Keratinocyte (primary cell): ENCODE data around the gene PANK3. TPM values are rescaled to one million over a fixed set of nuclear protein-coding genes. Genes with fewer than 3 reads are reported as not detected.

Source experiments
- DNase-seq: peaks from one replicate; pipeline ENCODE4 v3.0.0-alpha.2; 2011; ENCODE audit warnings: low read depth, missing footprints, low spot score
- FAIRE-seq: peaks from 2 replicates; lab custom pipeline; 2011; peaks lifted over from hg19 to GRCh38; lab: Jason Lieb, UNC
- H2AFZ ChIP-seq: 2 replicates; pipeline ENCODE4 v1.6.0; 2012; ENCODE audit warnings: low read length, control low read depth, inconsistent platforms; ENCODE audit not compliant: control insufficient read depth
- H3K27ac ChIP-seq: 2 replicates; pipeline ENCODE4 v1.5.1; 2011; ENCODE audit warnings: low read length; ENCODE audit not compliant: control insufficient read depth, insufficient read depth
- H3K27me3 ChIP-seq: 3 replicates; pipeline ENCODE4 v1.6.0; 2011; ENCODE audit warnings: low read length; ENCODE audit not compliant: control insufficient read depth, insufficient read depth; ENCODE audit errors: extremely low read depth
- H3K36me3 ChIP-seq, 2 experiments: 2 replicates in 1 of 2; 3 replicates in 1 of 2; pipeline ENCODE4 v1.5.1; 2011; ENCODE audit warnings: low read length in 2 of 2, mild to moderate bottlenecking in 1 of 2; ENCODE audit not compliant: control insufficient read depth in 2 of 2, insufficient read depth in 2 of 2; ENCODE audit errors: extremely low read depth in 1 of 2
- H3K4me1 ChIP-seq: 3 replicates; pipeline ENCODE4 v1.5.1; 2011; ENCODE audit warnings: low read length; ENCODE audit not compliant: control insufficient read depth, insufficient read depth; ENCODE audit errors: extremely low read depth
- H3K4me2 ChIP-seq: 3 replicates; pipeline ENCODE4 v1.6.0; 2011; ENCODE audit warnings: low read depth, low read length; ENCODE audit not compliant: control insufficient read depth, insufficient read depth; ENCODE audit errors: extremely low read depth
- H3K4me3 ChIP-seq, 3 experiments: fragments of 200-600 bp in 1 of 3; sonication (generic) in 1 of 3; 2 replicates in 2 of 3; 3 replicates in 1 of 3; pipeline ENCODE4 v1.5.1; 2011 to 2016; ENCODE audit warnings: low read length in 3 of 3, mild to moderate bottlenecking in 3 of 3, control low read depth in 2 of 3, inconsistent platforms in 1 of 3, low read depth in 1 of 3, mixed read lengths in 1 of 3, mixed run types in 1 of 3, moderate library complexity in 1 of 3; ENCODE audit not compliant: control insufficient read depth in 2 of 3, insufficient read depth in 2 of 3; ENCODE audit errors: extremely low read depth in 1 of 3
- H3K79me2 ChIP-seq: 2 replicates; pipeline ENCODE4 v1.6.0; 2012; ENCODE audit warnings: low read length; ENCODE audit not compliant: control insufficient read depth, insufficient read depth
- H3K9ac ChIP-seq: 3 replicates; pipeline ENCODE4 v1.6.0; 2011; ENCODE audit warnings: low read length; ENCODE audit not compliant: control insufficient read depth, insufficient read depth; ENCODE audit errors: extremely low read depth
- H3K9me1 ChIP-seq: 3 replicates; pipeline ENCODE4 v1.6.0; 2011; ENCODE audit warnings: low read length; ENCODE audit not compliant: control insufficient read depth, insufficient read depth; ENCODE audit errors: extremely low read depth
- H3K9me3 ChIP-seq: 2 replicates; pipeline ENCODE4 v1.5.1; 2012; ENCODE audit warnings: low read depth, low read length; ENCODE audit not compliant: control insufficient read depth
- H4K20me1 ChIP-seq: 3 replicates; pipeline ENCODE4 v1.6.0; 2011; ENCODE audit warnings: low read length; ENCODE audit not compliant: control insufficient read depth, insufficient read depth; ENCODE audit errors: extremely low read depth
- EZH2 ChIP-seq: IDR thresholded peaks from one replicate; pipeline ENCODE4 v1.6.1; 2012; ENCODE audit warnings: inconsistent platforms, mild to moderate bottlenecking, low read length, moderate library complexity
- dilution Hi-C: fragments of 300-500 bp; cut with MboI; formaldehyde crosslinking; loops from one replicate; pipeline ENCODE4 v1.7.0; 2020; ENCODE audit warnings: low sequenced_read_pairs; ENCODE audit not compliant: extremely low pct_ligation_motif_present
- polyA plus RNA-seq, 5 experiments: library from polyadenylated mRNA; depleted of rRNA in 3 of 5; stranded (reverse) in 3 of 5; stranded (forward) in 1 of 5; unstranded in 1 of 5; fragments of >200 nt; gene quantifications; 1 replicate in 1 of 5; 2 replicates in 3 of 5; 3 replicates in 1 of 5; pipeline versions ENCODE4 v1.2.1 to v1.2.3, GENCODE V29; 2011 to 2012; ENCODE audit warnings: missing spikeins in 2 of 5, low read depth in 1 of 5, low replicate concordance in 1 of 5
- TF ChIP-seq, protein P1 (sequence below), 3 experiments: IDR thresholded peaks in 1 of 3; conservative IDR thresholded peaks in 1 of 3; optimal IDR thresholded peaks in 1 of 3; 2 replicates in 2 of 3; 3 replicates in 1 of 3; pipeline versions ENCODE3 to v1.5.1; 2011; ENCODE audit warnings: low read length in 3 of 3, mild to moderate bottlenecking in 3 of 3, moderate library complexity in 2 of 3, control low read depth in 1 of 3, inconsistent platforms in 1 of 3; ENCODE audit not compliant: insufficient read depth in 2 of 3; ENCODE audit errors: extremely low read depth in 1 of 3

Gene PANK3
- polyA plus RNA-seq, 1 donor (not counting 4 experiments of a cell fraction or from before 2014, with no cell fraction given): 39.6 TPM

GRCh38 chr5:168613996-168614395, 34.8 kb upstream of the PANK3 start:
- Histone ChIP-seq H2AFZ (no peak overlapping the region), H3K9me3 (no peaks in the 10 kb centered on the region), H4K20me1 (no peaks in the 10 kb centered on the region), H3K27ac (no peak overlapping the region), H3K79me2 (no peaks in the 10 kb centered on the region), H3K4me3 (no peak overlapping the region), H3K4me1 (no peaks in the 10 kb centered on the region), H3K9me1 (no peaks in the 10 kb centered on the region), H3K4me2 (no peak overlapping the region), H3K9ac (no peak overlapping the region), H3K27me3 (no peaks in the 10 kb centered on the region), H3K36me3 (no peaks in the 10 kb centered on the region)
- no peak for DNase-seq
- FAIRE-seq: no peak
- dilution Hi-C loops: no loop called here
- TF ChIP-seq, protein P1, sequence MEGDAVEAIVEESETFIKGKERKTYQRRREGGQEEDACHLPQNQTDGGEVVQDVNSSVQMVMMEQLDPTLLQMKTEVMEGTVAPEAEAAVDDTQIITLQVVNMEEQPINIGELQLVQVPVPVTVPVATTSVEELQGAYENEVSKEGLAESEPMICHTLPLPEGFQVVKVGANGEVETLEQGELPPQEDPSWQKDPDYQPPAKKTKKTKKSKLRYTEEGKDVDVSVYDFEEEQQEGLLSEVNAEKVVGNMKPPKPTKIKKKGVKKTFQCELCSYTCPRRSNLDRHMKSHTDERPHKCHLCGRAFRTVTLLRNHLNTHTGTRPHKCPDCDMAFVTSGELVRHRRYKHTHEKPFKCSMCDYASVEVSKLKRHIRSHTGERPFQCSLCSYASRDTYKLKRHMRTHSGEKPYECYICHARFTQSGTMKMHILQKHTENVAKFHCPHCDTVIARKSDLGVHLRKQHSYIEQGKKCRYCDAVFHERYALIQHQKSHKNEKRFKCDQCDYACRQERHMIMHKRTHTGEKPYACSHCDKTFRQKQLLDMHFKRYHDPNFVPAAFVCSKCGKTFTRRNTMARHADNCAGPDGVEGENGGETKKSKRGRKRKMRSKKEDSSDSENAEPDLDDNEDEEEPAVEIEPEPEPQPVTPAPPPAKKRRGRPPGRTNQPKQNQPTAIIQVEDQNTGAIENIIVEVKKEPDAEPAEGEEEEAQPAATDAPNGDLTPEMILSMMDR (optimal IDR thresholded peaks at IDR 0.05 in 1 of 3, IDR thresholded peaks at IDR 0.05 in 1 of 3, conservative IDR thresholded peaks at IDR 0.05 in 1 of 3; ENCODE audit: extremely low read depth in 1 of 3, insufficient read depth in 2 of 3, low read length in 3 of 3): no peak
- TF ChIP-seq EZH2: no peak

DNA sequence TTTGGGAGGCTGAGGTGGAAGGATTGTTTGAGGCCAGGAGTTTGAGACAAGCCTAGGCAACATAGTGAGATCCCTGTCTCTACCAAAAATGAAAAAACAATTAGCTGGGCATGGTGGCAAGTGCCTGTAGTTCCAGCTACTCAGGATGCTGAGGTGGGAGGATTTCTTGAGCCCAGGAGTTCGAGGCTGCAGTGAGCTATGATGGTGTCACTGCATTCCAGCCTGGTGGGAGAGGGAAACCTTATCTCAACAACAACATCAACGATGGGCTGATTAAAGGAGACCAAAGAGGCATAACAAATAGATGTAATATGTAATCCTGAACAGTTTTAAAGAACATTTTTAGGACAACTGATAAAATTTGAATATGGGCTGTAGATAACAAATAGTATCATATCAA, 34.2 kb upstream of the PANK3 start:
- Histone ChIP-seq H4K20me1 (no peaks in the 10 kb centered on the region), H3K9me1 (no peaks in the 10 kb centered on the region), H3K4me2 (no peak overlapping the region), H3K9me3 (no peaks in the 10 kb centered on the region), H3K27me3 (no peaks in the 10 kb centered on the region), H3K4me3 (no peak overlapping the region), H3K4me1 (no peaks in the 10 kb centered on the region), H2AFZ (no peak overlapping the region), H3K27ac (no peak overlapping the region), H3K36me3 (no peaks in the 10 kb centered on the region), H3K79me2 (no peaks in the 10 kb centered on the region), H3K9ac (no peak overlapping the region)
- TF ChIP-seq, protein P1 (optimal IDR thresholded peaks at IDR 0.05 in 1 of 3, IDR thresholded peaks at IDR 0.05 in 1 of 3, conservative IDR thresholded peaks at IDR 0.05 in 1 of 3; ENCODE audit: extremely low read depth in 1 of 3, insufficient read depth in 2 of 3, low read length in 3 of 3): no peak
- TF ChIP-seq EZH2: no peak
- dilution Hi-C loops: no loop called here
- no peak for FAIRE-seq
- no peak for DNase-seq
